Stimulated activated CD4-positive, alpha-beta T cell treated with anti-CD3 and anti-CD28 coated beads, Interleukin-1b, Interleukin-23, amount 100 ng/mL, for 24 hours (primary cell): Measurements from ENCODE around the gene EFCAB12.

Experiments used
- DNase-seq, 4 experiments: peaks; one replicate each; pipeline ENCODE4 v3.0.0-alpha.2; 2020; ENCODE audit warnings: low read depth in 4 of 4, low spot score in 1 of 4

The EFCAB12 gene

DNA sequence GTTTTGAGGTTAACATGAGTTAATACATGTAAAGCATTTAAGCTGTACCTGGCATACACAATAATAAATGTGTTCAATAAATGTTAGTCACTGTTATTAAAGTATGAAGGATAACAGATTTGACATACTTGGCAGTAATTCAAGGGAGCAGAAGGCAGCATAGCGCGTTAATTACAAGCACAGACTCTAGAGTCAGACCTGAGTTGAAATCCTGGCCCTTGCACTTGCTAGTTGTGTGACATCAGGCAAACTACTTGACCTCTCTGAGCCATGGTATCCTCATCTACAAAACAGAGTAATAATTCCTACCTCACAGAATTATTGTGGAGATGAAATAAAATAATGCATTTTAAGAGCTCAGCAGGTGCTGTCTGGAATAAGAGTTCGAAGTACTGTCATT is 17.0 kb upstream of the EFCAB12 start:
- no peak for DNase-seq

DNA sequence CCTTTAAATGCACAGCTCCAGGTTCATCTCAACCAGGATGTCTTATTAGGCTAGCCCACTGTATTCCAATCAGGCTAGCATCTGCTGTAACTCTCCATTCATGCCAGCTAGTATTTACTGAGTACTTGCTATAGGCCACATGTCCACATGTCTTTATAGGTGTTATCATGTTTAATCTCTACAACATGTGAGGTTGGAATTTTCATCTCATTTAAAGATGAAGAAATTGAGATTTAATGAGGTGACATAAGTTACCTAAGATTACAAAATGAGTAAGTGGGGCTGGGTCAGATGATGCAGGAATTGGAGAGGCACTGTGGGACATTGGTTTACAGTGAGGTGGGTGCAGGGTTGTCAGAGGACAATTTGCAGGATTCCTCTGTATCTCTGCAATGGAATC is 14.5 kb upstream of the EFCAB12 start:
- DNase-seq, result no peak

DNA sequence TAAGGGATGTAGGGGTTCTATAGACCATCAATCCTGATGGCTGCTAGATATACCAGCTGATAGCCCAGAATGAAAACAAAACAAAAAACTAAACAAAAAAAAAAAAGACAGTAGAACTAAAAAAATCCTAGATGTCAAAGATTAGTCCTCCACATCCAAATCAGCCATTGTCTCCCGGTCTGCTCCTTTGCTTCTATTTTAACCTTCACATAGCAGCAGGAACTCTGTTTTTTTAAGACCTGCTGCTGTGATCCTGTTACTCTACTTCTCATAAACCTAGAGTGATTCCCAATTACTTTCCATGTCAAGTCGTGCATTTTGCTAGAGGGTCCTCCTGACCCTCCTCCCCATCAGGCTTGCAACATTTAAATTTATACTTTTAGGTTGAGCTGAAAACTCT is 14.1 kb upstream of the EFCAB12 start:
- no peak for DNase-seq

DNA sequence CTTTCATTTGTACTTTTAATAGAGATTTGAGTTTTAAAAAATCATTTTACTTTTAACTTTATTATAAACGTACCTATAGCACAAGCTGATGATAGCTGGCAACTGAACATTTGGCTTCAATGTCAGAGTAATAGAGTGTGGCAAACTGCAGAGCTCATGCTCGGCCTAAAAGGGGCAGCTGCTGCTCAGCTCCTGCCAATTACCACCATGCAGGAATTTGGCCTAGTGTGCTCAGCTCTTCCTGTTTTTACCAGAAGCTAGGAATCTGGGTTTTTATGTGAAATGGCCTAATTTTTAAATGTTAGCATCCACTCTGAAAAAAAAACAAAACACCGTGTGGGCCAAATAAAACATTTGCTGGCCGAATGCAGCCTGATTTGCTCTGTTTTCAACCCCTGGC is 13.3 kb upstream of the EFCAB12 start:
- no peak for DNase-seq

DNA sequence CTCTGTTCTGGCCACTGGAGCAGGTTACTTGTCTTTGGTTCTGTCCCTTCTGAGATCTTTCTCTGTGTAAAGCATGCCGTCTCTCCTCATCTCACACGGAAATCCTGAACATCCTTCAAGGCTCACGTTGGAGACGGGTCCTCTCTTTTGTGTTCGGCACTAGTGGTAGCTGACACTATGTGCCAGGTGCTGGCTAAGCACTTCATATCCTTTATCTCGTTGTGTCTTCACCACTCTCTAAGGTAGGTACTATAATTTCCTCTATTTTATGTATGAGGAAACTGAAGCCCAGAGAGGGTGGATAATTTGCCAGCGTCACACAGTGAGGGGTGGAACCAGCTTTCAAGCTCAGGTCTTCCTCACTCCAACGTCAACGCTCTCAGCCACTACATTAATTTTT is 12.8 kb upstream of the EFCAB12 start:
- DNase-seq, result no peak

DNA sequence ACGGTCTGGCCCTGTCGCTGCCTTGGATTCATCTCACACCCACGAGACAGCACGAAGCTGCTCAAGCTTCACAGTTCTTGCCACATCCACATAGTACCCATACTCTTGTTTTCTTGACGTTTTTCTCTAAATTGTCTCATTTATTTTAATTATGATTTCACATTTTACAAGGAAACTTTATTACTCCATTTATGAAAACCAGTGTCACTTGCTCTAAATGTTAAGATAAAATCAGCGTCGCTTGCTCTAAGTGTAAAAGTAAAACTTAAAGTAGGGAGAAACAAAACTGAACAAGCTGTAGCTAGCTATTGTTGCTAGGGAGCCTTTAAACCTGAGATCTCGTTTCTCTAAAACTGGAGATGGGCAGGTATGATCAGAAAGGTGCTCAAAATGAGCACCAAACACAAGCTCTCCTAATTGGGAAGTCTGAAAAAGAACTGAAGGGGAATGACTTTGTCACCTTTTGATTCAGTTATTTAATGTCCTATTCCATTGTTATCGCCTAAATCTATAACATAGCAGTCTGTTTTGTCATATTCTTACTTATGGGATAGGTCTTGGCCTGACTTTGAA is 12.3 kb upstream of the EFCAB12 start:
- no peak for DNase-seq

DNA sequence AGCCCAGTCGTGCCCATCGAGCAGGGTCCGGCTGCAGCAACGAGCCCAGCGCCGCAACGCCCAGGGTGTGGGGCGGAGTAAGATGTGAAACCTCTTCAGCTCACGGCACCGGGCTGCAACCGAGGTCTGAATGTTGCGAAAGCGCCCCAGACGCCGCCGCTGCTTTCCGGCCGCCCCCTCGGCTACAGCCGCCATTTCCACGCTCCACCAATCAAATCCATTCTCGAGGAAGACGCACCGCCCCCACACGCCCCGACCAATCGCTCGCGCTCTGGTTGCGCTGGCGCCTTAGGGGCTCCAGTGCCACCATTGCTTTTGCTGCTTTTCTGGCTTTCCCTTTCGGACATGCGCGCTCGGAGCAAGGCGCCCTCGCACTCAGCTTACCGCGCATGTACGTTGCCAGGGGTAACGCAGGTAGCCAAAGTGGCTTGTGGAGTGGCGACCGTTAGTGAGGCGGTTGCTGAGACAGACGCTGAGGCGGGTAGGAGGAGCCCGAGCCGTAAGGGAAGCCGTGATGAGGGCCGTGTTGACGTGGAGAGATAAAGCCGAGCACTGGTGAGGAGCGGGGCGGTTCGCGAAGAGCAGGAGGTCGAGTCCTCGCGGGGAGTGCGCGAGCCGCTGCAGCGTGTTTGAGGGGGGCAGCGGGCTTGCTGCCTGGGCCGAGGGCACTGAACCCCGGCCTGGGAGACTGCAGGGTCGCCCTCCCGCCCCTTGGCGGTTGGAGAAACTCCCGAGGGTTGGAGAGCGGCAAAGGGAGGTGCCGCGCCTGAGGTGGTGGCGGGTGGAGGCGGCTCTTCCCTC is 11.6 kb upstream of the EFCAB12 start, which contains the start of the genes IFT122 and MBD4:
IFT122 (plus strand) TSS at position 408 of the 801 bp plus-strand sequence; CDS start at position 515, 107 bp downstream.
MBD4 (minus strand) TSS at position 132 of the 801 bp plus-strand sequence; CDS start at position 17, 115 bp downstream.
- DNase-seq, result peak; percentile 91 to 96 (median 96)

DNA sequence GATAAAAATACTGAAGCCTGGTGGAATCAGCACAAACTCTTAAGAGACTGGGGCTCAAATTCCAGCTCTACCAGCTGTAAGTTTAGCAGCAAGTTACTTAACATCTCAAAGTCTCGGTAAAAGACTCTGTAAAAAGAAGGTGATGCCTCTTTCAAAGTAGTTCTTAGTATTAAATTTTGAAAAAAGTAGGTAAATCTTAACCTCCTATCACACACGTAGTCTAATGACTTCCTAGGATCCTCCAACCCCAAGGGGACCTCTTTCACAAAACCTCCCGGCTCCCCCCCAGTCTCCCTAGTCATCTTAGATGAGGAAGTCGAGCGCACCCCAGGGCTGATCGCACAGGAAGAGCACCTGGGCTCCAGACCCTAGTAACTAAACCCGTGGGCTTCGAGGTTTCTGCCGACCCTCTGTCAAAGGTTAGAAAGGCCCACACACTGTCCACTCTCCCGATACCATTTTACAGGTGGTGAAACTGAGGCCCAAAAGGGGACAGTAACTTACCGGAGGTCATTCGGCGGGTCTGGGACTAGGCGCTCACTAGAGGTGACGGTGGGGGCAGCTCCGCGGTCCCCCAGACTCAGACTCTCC is 10.9 kb upstream of the EFCAB12 start:
- peak in 2 of 4 experiments; percentile 24 to 31 for DNase-seq

DNA sequence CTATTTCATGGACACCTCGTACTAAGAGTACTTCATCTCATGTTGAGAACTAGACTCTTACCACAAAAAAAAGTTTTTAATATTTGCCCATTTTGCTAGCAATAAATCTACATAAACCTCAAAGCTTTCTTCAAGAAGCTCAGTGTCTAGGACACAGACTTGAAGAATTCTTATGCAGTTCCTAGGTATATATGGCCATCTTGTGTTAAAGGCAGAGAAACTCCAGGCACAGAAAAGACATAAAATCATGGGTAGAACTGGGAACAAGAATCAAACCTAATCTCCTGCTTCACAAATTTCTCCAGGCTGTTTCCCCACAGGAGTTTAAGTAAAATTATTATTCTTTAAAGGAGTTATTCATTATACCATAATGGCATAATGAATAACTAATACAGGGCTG is 6.9 kb upstream of the EFCAB12 start:
- DNase-seq, result no peak

DNA sequence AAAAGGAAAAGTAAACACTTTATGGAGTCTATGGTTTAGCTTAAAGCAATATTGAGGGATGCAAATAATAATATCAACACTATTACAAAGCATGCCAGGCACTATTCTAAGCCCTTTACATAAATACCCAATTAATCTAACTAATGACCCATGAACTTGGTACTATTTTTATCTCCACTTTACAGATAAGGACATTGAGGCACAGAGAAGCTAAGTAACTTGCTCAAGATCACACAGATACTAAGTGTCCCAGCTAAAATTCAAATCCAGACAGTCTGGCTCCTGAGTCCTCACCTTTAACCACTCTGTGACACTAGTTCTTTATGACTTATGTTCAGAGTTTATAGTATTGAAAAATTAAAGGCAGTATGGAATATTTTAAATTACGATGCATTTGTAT is 5.7 kb upstream of the EFCAB12 start:
- no peak for DNase-seq

DNA sequence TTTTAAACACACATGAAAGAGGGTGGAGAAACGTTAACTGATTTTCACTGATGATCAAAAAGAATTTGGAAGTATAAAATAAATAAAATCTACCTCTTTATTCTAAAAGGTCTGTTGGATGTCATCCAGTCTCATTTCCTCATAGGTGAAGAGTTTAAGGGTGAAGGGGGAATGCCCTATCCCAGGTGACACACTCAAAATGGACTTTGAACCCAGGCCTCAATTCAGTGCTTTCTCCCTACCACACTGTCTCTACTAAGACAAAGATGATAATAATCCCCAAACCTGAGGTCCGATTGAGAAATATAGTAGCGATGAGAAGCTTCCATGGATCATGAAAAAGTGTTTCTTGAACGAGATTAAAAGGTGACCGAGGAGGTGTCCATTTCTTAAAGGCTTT is 5.1 kb upstream of the EFCAB12 start:
- DNase-seq, result no peak

DNA sequence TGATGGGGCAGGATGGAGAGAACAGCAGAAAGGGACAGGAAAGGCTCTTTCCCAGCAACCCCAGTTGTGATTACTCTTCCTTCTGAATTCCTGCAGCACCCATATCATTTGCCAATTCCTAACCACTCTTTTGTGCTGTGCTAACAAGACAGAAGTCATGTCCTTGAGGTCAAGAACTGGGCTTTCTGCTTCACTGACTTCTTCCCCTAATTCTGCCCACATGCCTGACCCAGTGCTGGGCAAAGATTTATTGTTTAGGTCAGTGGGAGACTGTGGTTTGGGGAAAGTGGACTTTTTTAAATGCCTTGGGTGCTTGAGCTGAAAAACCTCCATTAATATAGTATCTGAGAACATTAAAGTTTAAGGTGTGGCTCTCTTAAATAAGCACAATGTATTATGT is 4.2 kb upstream of the EFCAB12 start:
- DNase-seq, result no peak

DNA sequence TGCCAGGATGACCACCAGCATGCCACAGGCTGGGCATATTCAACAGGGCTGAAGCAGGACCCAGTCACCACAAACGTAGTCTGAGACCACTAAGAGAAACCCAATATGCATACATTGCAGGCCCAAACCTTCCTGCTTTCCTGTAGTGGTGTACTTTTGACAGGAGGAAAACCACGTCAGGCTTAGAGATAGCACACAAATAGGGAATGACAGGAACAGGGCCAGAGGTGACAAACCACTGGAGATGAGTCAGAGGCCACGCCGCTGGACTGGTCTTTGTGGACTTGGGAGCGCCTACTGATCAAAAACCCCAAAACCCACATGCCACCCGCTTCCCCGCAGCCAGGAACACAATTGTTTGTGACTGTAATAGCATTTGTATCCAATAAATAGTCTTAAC is 3.6 kb upstream of the EFCAB12 start:
- DNase-seq, result no peak

DNA sequence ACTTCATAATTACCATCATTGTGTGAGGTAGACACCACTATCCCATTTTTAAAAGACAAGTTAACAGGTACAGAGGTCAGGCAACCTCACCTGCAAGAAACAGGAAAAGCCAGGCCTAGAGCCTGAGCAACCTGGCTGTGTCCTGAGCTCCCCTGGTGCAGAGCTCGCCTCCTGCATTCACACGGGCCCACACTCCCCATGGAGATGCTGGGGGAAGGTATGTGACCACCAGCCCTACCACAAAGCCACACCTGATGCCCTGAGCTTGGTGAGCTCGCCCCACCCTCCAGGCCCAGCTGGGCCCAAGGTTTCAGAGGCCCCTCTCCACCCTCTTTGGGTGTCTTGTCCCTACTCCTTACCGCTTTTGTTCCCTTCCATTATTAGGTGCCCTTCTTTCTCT is 1.2 kb upstream of the EFCAB12 start:
- no peak for DNase-seq

DNA sequence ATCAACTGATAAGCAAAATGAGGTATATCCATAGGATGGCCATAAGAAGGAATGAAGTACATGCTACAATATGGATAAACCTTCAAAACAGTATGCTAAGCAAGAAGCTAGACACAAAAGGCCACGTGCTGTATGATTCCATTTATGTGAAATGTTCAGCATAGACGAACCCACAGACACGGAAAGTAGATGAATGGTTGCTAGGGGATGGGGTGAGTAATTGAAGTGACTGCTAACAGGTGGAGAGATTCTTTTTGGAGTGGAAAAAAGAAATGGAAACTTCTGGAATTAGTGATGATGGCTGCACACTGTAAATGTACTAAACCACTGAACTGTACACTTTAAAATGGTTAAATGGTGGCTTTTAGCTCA is 630 bp upstream of the EFCAB12 start:
- no peak for DNase-seq

DNA sequence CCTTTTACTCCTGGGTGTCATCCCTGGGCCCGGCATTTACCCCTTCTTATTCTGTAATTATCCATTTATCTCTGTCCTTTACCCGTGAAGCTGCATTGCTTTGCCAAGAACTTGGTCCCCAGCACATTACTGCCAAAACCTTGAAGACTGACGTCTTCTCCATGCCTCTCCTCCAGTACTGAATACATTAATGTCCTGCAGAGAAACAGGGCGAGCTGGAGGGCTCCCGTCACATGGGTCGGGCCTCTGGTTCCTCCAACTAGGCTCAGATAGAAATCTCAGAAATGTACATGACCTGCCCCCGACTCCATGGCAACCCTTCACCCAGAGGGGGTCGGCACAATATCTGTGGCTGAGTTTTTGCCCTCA is 445 bp downstream of the EFCAB12 start:
- DNase-seq, result no peak

DNA sequence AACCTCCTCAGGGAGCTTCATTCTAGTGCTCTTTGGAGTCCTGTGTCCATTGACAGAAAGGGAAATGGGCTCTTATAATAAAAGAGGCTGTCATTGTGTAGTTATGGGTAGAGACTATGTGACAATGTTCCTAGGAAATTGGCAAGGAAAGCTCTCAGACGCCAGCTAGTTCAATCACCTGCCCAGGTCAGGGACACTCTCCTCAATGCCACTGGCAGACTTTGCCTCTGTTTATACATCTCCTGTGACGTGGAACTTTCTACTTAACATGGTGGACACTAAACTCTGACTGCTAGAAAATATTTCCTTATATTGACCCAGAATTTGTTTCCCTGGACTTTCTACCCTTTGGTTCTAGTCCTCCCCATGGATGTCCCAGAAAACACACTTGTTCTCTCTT is 2.8 kb downstream of the EFCAB12 start:
- no peak for DNase-seq

DNA sequence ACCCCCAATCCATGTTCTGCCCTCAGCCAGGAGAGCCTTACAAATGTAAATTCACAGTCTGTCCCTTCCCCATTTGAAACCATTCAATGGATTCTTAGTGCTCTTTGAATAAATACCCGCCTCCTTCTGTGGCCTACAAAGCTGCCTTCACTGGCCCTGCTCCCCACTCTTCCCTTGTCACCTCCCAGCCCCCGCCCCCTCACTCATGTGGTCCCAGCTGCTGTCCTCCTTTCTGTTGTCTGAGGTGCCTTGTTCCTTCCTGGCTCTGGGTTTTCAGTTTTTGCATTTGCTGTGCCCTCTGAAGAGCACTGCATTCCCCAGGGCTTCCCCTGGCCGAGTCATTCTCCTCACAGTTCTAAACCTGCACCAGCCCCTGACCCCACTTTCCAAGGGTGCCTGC is 3.2 kb downstream of the EFCAB12 start:
- no peak for DNase-seq

DNA sequence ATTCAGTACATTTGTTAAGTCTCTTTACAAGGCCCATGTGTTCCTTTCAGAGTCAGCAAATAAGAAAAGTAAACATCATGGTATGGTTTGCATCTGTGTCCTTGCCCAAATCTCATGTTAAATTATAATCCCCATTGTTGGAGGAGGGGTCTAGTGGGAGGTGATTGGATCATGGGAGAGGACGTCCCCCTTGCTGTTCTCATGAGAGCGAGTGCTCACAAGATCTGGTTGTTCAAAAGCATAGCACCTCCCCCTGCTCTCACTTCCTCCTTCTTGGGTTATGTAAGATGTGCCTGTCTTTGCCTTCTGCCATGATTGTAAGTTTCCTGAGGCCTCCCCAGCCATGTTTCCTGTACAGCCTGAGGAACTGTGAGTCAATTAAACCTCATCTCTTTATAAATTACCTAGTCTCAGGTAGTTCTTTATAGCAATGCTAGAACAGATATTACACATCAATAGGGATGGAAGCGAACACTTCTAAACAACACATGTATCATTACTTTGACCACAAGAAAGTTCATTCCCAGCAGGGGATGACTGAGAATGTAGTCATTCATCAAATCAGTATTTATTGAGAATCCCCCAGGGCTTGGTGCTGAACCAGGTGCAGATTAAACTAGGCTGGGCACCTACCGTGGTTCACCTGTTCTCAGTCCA is 4.1 kb downstream of the EFCAB12 start:
- DNase-seq, result no peak

DNA sequence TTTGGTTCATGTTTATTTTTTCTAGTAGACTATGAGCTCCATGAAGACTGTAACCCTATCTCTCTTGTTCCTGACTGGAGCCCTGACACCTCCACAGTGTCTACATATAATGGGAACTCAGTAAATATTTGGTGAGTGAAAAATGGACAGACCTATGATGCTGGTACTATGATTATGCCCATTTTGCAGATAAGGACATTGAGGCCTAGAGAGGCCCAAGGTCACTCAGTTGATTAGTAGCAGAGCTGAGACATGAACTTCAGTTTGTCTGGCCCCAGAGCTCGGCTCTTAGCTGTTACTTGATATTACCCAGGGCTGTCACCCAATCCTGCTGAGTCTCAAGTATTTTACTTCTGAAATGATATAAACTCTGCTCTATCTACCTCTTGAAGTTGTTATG is 5.5 kb downstream of the EFCAB12 start:
- no peak for DNase-seq

DNA sequence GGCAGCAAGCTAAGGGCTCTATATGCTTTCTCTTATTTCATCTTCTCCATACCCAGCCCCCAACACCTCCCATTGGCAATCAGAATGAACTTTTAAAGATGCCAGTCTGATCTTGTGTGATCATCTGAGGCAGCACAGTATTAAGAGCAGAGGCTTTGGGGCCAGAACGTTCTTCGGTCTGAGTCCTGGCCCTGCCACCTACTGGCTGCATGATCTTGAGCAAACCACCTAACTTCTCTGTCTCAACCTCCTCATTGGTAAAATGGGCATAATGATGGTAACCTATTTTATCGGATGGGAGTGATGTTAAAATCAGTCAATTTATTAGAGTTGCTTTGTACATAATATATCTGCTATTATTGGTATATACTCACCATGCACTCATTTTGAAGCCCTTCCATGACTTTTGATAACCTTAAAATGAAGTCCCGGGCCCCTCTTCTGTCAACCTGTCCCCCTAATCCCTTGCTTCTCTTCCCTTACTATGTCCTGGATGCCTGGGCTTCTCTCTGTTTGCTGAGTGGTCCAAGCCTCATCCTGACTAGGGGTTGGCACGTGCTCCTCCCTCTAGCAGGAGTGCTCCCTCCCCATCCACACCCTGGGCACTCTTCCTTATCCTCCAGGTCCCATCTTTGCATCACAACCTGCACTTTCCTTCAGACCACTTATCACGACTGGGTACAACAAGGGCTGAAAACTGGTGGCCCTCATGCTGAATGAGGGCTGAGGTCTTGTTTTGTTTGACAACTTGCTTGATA is 6.3 kb downstream of the EFCAB12 start:
- DNase-seq, result no peak
